Karpas-422 (cell line): Measurements from ENCODE around the gene ARHGEF33. TPM values are rescaled to one million over a fixed set of nuclear protein-coding genes. Genes with fewer than 3 reads are reported as not detected.
A peak's percentile ranks its signal among the peaks of the same experiment; 100 is the strongest.

ENCODE experiments used
- DNase-seq: peaks from one replicate; pipeline ENCODE4 v3.0.0-alpha.2; 2015
- H2AFZ ChIP-seq: fragments of 200-600 bp; sonication (generic); 2 replicates; pipeline ENCODE4 v1.6.1; 2014; ENCODE audit warnings: antibody characterized with exemption, low read length, mixed read lengths
- H3K27ac ChIP-seq: fragments of 200-600 bp; sonication (generic); 2 replicates; pipeline ENCODE4 v1.5.1; 2014; ENCODE audit warnings: mild to moderate bottlenecking, low read length, moderate library complexity
- H3K27me3 ChIP-seq: fragments of 200-600 bp; sonication (generic); 2 replicates; pipeline ENCODE4 v1.6.1; 2014; ENCODE audit warnings: low read length, mixed read lengths
- H3K36me3 ChIP-seq: fragments of 200-600 bp; sonication (generic); 2 replicates; pipeline ENCODE4 v1.6.1; 2014; ENCODE audit warnings: low read length, mixed read lengths; ENCODE audit not compliant: insufficient read depth
- H3K4me1 ChIP-seq: fragments of 200-600 bp; sonication (generic); 2 replicates; pipeline ENCODE4 v1.6.1; 2014; ENCODE audit warnings: mild to moderate bottlenecking, low read length, mixed read lengths
- H3K4me2 ChIP-seq: fragments of 200-600 bp; sonication (generic); 2 replicates; pipeline ENCODE4 v1.6.1; 2014; ENCODE audit warnings: low read length, low read depth, mild to moderate bottlenecking; ENCODE audit not compliant: poor library complexity, severe bottlenecking
- H3K4me3 ChIP-seq: fragments of 200-600 bp; sonication (generic); 2 replicates; pipeline ENCODE4 v1.5.1; 2014; ENCODE audit warnings: mild to moderate bottlenecking, antibody characterized with exemption, low read length, mixed read lengths
- H3K79me2 ChIP-seq: fragments of 200-600 bp; sonication (generic); 2 replicates; pipeline ENCODE4 v1.6.1; 2014; ENCODE audit warnings: mild to moderate bottlenecking, low read length, mixed read lengths
- H3K9ac ChIP-seq: fragments of 200-600 bp; sonication (generic); 2 replicates; pipeline ENCODE4 v1.6.0; 2014; ENCODE audit warnings: low read length
- H3K9me2 ChIP-seq: fragments of 200-600 bp; sonication (generic), shearing (Covaris generic); replicated peaks from 2 replicates; pipeline ENCODE4 v1.6.0; 2014; ENCODE audit warnings: mild to moderate bottlenecking, low read length, moderate library complexity; ENCODE audit not compliant: insufficient read depth
- H3K9me3 ChIP-seq: fragments of 300-700, 200-600 bp; sonication (generic); 2 replicates; pipeline ENCODE4 v1.6.1; 2014; ENCODE audit warnings: low read length, mixed read lengths
- H4K20me1 ChIP-seq: fragments of 200-600 bp; sonication (generic); 2 replicates; pipeline ENCODE4 v1.6.1; 2014; ENCODE audit warnings: mild to moderate bottlenecking, antibody characterized with exemption, low read length, low read depth; ENCODE audit not compliant: insufficient read depth
- total RNA-seq: library from RNA; depleted of rRNA; stranded (reverse); fragments of >200 nt; shearing (Covaris generic); gene quantifications from 2 replicates; pipeline ENCODE4 v1.2.3, GENCODE V29; 2014; ENCODE audit warnings: low replicate concordance

ARHGEF33 gene
- total RNA-seq, 1 experiment from 2014 or later = not detected

- Histone ChIP-seq H4K20me1 (no peaks in the 10 kb centered on the region), H2AFZ (no peak overlapping the region), H3K4me3 (no peak overlapping the region), H3K9me3 (no peaks in the 10 kb centered on the region), H3K79me2 (no peaks in the 10 kb centered on the region), H3K9ac (no peak overlapping the region), H3K27me3 (no peaks in the 10 kb centered on the region), H3K4me1 (peaks cover 10% of the 10 kb centered on the region), H3K4me2 (no peak overlapping the region), H3K9me2 (no peaks in the 10 kb centered on the region), H3K36me3 (no peaks in the 10 kb centered on the region), H3K27ac (no peak overlapping the region)
- no peak for DNase-seq
Observed at GRCh38 chr2:38937548-38937947, 47.9 kb downstream of the ARHGEF33 start.

GRCh38 chr2:38940746-38941145, 51.1 kb downstream of the ARHGEF33 start:
- peaks cover 5% of the 10 kb centered on the region; the same call in 1 of the 2 replicates for H3K4me1 ChIP-seq
- no peak overlapping the region for H3K4me2 ChIP-seq
- no peaks in the 10 kb centered on the region for H3K9me3 ChIP-seq
- DNase-seq = no peak
- H4K20me1 ChIP-seq = no peaks in the 10 kb centered on the region
- no peaks in the 10 kb centered on the region for H3K79me2 ChIP-seq
- H3K9me2 ChIP-seq = no peaks in the 10 kb centered on the region
- no peak overlapping the region for H3K4me3 ChIP-seq
- no peak overlapping the region for H3K27ac ChIP-seq
- no peak overlapping the region for H2AFZ ChIP-seq
- H3K27me3 ChIP-seq = no peaks in the 10 kb centered on the region
- H3K9ac ChIP-seq = no peak overlapping the region
- H3K36me3 ChIP-seq = no peaks in the 10 kb centered on the region

GRCh38 chr2:38943784-38944183, 54.1 kb downstream of the ARHGEF33 start:
- H3K9me3 ChIP-seq = no peaks in the 10 kb centered on the region
- no peak overlapping the region for H3K4me3 ChIP-seq
- no peak overlapping the region for H3K27ac ChIP-seq
- DNase-seq = no peak
- no peaks in the 10 kb centered on the region for H3K36me3 ChIP-seq
- no peak overlapping the region for H3K9ac ChIP-seq
- no peaks in the 10 kb centered on the region for H3K79me2 ChIP-seq
- no peak overlapping the region for H2AFZ ChIP-seq
- H3K27me3 ChIP-seq = no peaks in the 10 kb centered on the region
- H3K9me2 ChIP-seq = no peaks in the 10 kb centered on the region
- no peaks in the 10 kb centered on the region for H4K20me1 ChIP-seq
- H3K4me2 ChIP-seq = no peak overlapping the region
- no peaks in the 10 kb centered on the region for H3K4me1 ChIP-seq

GRCh38 chr2:38945372-38945771, 55.7 kb downstream of the ARHGEF33 start:
- Histone ChIP-seq H3K9me3 (no peaks in the 10 kb centered on the region), H3K36me3 (no peaks in the 10 kb centered on the region), H3K4me3 (no peak overlapping the region), H3K4me1 (no peaks in the 10 kb centered on the region), H3K79me2 (no peaks in the 10 kb centered on the region), H4K20me1 (no peaks in the 10 kb centered on the region), H3K9ac (no peak overlapping the region), H3K4me2 (no peak overlapping the region), H3K27me3 (no peaks in the 10 kb centered on the region), H2AFZ (no peak overlapping the region), H3K9me2 (no peaks in the 10 kb centered on the region), H3K27ac (no peak overlapping the region)
- DNase-seq = no peak

GRCh38 chr2:38945911-38946310, 56.2 kb downstream of the ARHGEF33 start:
- H3K9me2 ChIP-seq = no peaks in the 10 kb centered on the region
- no peak overlapping the region for H3K4me3 ChIP-seq
- no peaks in the 10 kb centered on the region for H3K79me2 ChIP-seq
- H3K4me1 ChIP-seq = no peaks in the 10 kb centered on the region
- no peaks in the 10 kb centered on the region for H3K9me3 ChIP-seq
- H3K9ac ChIP-seq = no peak overlapping the region
- H3K27me3 ChIP-seq = no peaks in the 10 kb centered on the region
- no peak overlapping the region for H3K27ac ChIP-seq
- no peak overlapping the region for H2AFZ ChIP-seq
- DNase-seq = no peak
- no peaks in the 10 kb centered on the region for H3K36me3 ChIP-seq
- H3K4me2 ChIP-seq = no peak overlapping the region
- H4K20me1 ChIP-seq = no peaks in the 10 kb centered on the region

GRCh38 chr2:38947241-38948239, 57.9 kb downstream of the ARHGEF33 start:
- no peak overlapping the region for H3K4me2 ChIP-seq
- no peaks in the 10 kb centered on the region for H3K9me2 ChIP-seq
- H3K9me3 ChIP-seq = no peaks in the 10 kb centered on the region
- DNase-seq = peak; percentile 92
- no peak overlapping the region for H3K27ac ChIP-seq
- no peaks in the 10 kb centered on the region for H3K36me3 ChIP-seq
- H3K27me3 ChIP-seq = no peaks in the 10 kb centered on the region
- H3K4me1 ChIP-seq = no peaks in the 10 kb centered on the region
- H2AFZ ChIP-seq = no peak overlapping the region
- H3K79me2 ChIP-seq = no peaks in the 10 kb centered on the region
- no peak overlapping the region for H3K9ac ChIP-seq
- H4K20me1 ChIP-seq = no peaks in the 10 kb centered on the region
- no peak overlapping the region for H3K4me3 ChIP-seq

GRCh38 chr2:38948387-38948882, 58.8 kb downstream of the ARHGEF33 start:
- Histone ChIP-seq H2AFZ (no peak overlapping the region), H3K27ac (no peak overlapping the region), H3K9ac (no peak overlapping the region), H3K4me2 (no peak overlapping the region), H3K9me2 (no peaks in the 10 kb centered on the region), H3K4me1 (no peaks in the 10 kb centered on the region), H3K27me3 (no peaks in the 10 kb centered on the region), H4K20me1 (no peaks in the 10 kb centered on the region), H3K36me3 (no peaks in the 10 kb centered on the region), H3K79me2 (no peaks in the 10 kb centered on the region), H3K4me3 (no peak overlapping the region), H3K9me3 (no peaks in the 10 kb centered on the region)
- no peak for DNase-seq

GRCh38 chr2:38948995-38949394, 59.3 kb downstream of the ARHGEF33 start:
- Histone ChIP-seq H3K9ac (no peak overlapping the region), H2AFZ (no peak overlapping the region)
- no peak for DNase-seq

More at GRCh38 chr2:38948995-38949394, 59.3 kb downstream of the ARHGEF33 start:
- Histone ChIP-seq H3K27me3 (no peaks in the 10 kb centered on the region), H3K4me1 (no peaks in the 10 kb centered on the region), H3K27ac (no peak overlapping the region), H3K9me3 (no peaks in the 10 kb centered on the region), H3K4me2 (no peak overlapping the region), H3K36me3 (no peaks in the 10 kb centered on the region), H4K20me1 (no peaks in the 10 kb centered on the region), H3K9me2 (no peaks in the 10 kb centered on the region), H3K4me3 (no peak overlapping the region), H3K79me2 (no peaks in the 10 kb centered on the region)
